ENCODE measurements around the gene OR6V1. TPM values are rescaled to one million over a fixed set of nuclear protein-coding genes. Genes with fewer than 3 reads are reported as not detected.
A peak's percentile ranks its signal among the peaks of the same experiment; 100 is the strongest.

Gene OR6V1, protein sequence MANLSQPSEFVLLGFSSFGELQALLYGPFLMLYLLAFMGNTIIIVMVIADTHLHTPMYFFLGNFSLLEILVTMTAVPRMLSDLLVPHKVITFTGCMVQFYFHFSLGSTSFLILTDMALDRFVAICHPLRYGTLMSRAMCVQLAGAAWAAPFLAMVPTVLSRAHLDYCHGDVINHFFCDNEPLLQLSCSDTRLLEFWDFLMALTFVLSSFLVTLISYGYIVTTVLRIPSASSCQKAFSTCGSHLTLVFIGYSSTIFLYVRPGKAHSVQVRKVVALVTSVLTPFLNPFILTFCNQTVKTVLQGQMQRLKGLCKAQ
- total RNA-seq (not detected), polyA plus RNA-seq (ENCODE audit: insufficient read length in 2 of 2) (not detected)
- long read RNA-seq, donor 1 = 0 reads
- long read RNA-seq, donor 2 = 0 reads
- long read RNA-seq, donor 3 = 0 reads
- long read RNA-seq, donor 4 = 0 reads

DNA sequence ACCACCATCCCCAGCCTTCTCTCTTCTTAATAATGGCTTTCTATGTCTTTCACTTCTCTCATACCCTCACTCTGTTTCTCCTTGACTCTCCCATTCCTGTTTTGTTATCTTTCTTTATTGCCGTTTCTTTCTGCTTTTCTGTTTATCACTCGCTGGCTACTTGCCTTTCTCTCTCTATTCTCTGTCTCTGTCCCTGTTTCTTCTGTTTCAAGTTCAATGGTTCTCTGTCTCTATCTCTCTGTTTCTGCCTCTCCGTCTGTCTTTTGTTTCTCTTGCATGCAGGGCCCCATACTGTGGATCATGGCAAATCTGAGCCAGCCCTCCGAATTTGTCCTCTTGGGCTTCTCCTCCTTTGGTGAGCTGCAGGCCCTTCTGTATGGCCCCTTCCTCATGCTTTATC is at the start of gene OR6V1:
OR6V1 (plus strand) TSS at position 301 of the 400 bp plus-strand sequence; CDS start at position 301, 0 bp downstream.
- Histone ChIP-seq H3K4me1 (ENCODE audit: control insufficient read depth, insufficient read depth, low read length) (peaks cover 11% of the 10 kb centered on the region), H3K4me3 (ENCODE audit: low read depth, low read length) (no peak within 1 kb of the TSS), H3K9me3 (ENCODE audit: control insufficient read depth, insufficient read depth, low read length) (no peaks in the 10 kb centered on the region), H3K27ac (ENCODE audit: low read depth, low read length) (no peak within 1 kb of the TSS), H3K36me3 (ENCODE audit: control insufficient read depth, insufficient read depth, low read length) (no peaks in the 10 kb centered on the region), H3K27me3 (ENCODE audit: control insufficient read depth, insufficient read depth, low read length) (no peaks in the 10 kb centered on the region)
- whole genome bisulfite sequencing (ENCODE audit: insufficient coverage) = 76% methylated on average over 4 of the region's 4 CpGs
- no peak for DNase-seq (ENCODE audit: low read depth in 4 of 6, low spot score in 6 of 6)

- DNase-seq (ENCODE audit: low read depth in 4 of 6, low spot score in 6 of 6) = no peak
- 90% methylated on average over 5 of the region's 5 CpGs for WGBS (ENCODE audit: insufficient coverage)
- no peak overlapping the region for H3K27ac ChIP-seq (ENCODE audit: low read depth, low read length)
- H3K4me3 ChIP-seq (ENCODE audit: low read depth, low read length) = no peak overlapping the region
- no peaks in the 10 kb centered on the region for H3K4me1 ChIP-seq (ENCODE audit: control insufficient read depth, insufficient read depth, low read length)
- H3K27me3 ChIP-seq (ENCODE audit: control insufficient read depth, insufficient read depth, low read length) = no peaks in the 10 kb centered on the region
- H3K36me3 ChIP-seq (ENCODE audit: control insufficient read depth, insufficient read depth, low read length) = no peaks in the 10 kb centered on the region
- peaks cover 1% of the 10 kb centered on the region for H3K9me3 ChIP-seq (ENCODE audit: control insufficient read depth, insufficient read depth, low read length)
Measured at GRCh38 chr7:143002898-143003297, 49.2 kb upstream of the OR6V1 start.

DNA sequence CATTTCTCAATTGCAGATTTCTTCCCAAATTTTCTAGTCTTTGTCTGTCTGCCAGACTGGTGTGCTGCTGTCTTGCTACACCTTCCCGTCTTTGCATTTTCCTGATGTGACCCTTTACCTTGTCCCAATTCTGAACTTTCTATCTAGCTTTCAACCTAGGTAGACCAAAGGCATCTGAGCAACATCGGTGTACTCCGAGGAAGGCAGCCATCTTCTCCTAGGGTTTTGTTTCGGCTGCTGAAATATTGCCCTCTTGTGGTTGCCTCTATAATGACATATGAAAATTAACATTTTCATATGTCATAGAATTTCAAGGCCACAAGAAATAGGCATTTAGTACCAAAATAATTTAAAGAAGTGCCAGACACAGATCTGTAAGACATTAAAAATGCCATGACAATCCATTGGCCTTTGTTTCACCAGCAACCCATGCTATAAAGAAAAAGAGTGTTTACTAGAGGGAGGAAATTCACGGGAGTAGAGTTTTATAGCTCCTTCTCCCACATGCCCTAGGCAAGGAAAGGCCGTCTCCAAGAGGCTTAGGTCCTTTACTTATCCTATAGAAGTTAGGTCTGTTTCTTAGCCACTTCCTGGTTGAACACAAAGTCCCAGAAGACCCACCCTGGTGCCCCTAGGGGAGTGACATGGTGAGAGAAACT is 48.6 kb upstream of the OR6V1 start:
- no peaks in the 10 kb centered on the region for H3K36me3 ChIP-seq (ENCODE audit: control insufficient read depth, insufficient read depth, low read length)
- 64% methylated on average over 1 of the region's 6 CpGs for WGBS (ENCODE audit: insufficient coverage)
- DNase-seq (ENCODE audit: low read depth in 4 of 6, low spot score in 6 of 6) = peak in 2 of 6 donors; percentile 47 to 51
- H3K4me1 ChIP-seq (ENCODE audit: control insufficient read depth, insufficient read depth, low read length) = no peaks in the 10 kb centered on the region
- H3K9me3 ChIP-seq (ENCODE audit: control insufficient read depth, insufficient read depth, low read length) = peaks cover 1% of the 10 kb centered on the region
- no peak overlapping the region for H3K4me3 ChIP-seq (ENCODE audit: low read depth, low read length)
- no peaks in the 10 kb centered on the region for H3K27me3 ChIP-seq (ENCODE audit: control insufficient read depth, insufficient read depth, low read length)
- no peak overlapping the region for H3K27ac ChIP-seq (ENCODE audit: low read depth, low read length)

- Histone ChIP-seq H3K4me1 (ENCODE audit: control insufficient read depth, insufficient read depth, low read length) (no peaks in the 10 kb centered on the region), H3K4me3 (ENCODE audit: low read depth, low read length) (no peak overlapping the region), H3K36me3 (ENCODE audit: control insufficient read depth, insufficient read depth, low read length) (no peaks in the 10 kb centered on the region), H3K27me3 (ENCODE audit: control insufficient read depth, insufficient read depth, low read length) (no peaks in the 10 kb centered on the region), H3K27ac (ENCODE audit: low read depth, low read length) (no peak overlapping the region), H3K9me3 (ENCODE audit: control insufficient read depth, insufficient read depth, low read length) (peaks cover 1% of the 10 kb centered on the region)
- peak in 1 of 6 donors; percentile 3 for DNase-seq (ENCODE audit: low read depth in 4 of 6, low spot score in 6 of 6)
- WGBS (ENCODE audit: insufficient coverage) = 80% methylated on average over 1 of the region's 6 CpGs
Measured at GRCh38 chr7:143005632-143006260, 46.4 kb upstream of the OR6V1 start.

GRCh38 chr7:143008007-143008901 is 43.9 kb upstream of the OR6V1 start:
- 48% methylated on average over 15 of the region's 24 CpGs for WGBS (ENCODE audit: insufficient coverage)
- H3K9me3 ChIP-seq (ENCODE audit: control insufficient read depth, insufficient read depth, low read length) = no peaks in the 10 kb centered on the region
- H3K27me3 ChIP-seq (ENCODE audit: control insufficient read depth, insufficient read depth, low read length) = no peaks in the 10 kb centered on the region
- no peak overlapping the region for H3K4me3 ChIP-seq (ENCODE audit: low read depth, low read length)
- no peak overlapping the region for H3K27ac ChIP-seq (ENCODE audit: low read depth, low read length)
- H3K36me3 ChIP-seq (ENCODE audit: control insufficient read depth, insufficient read depth, low read length) = no peaks in the 10 kb centered on the region
- H3K4me1 ChIP-seq (ENCODE audit: control insufficient read depth, insufficient read depth, low read length) = no peaks in the 10 kb centered on the region
- peak; percentile 51 to 92 (median 64) for DNase-seq (ENCODE audit: low read depth in 4 of 6, low spot score in 6 of 6)

- H3K27ac ChIP-seq (ENCODE audit: low read depth, low read length) = no peak overlapping the region
- WGBS (ENCODE audit: insufficient coverage) = 90% methylated on average over 2 of the region's 7 CpGs
- no peaks in the 10 kb centered on the region for H3K36me3 ChIP-seq (ENCODE audit: control insufficient read depth, insufficient read depth, low read length)
- H3K27me3 ChIP-seq (ENCODE audit: control insufficient read depth, insufficient read depth, low read length) = no peaks in the 10 kb centered on the region
- H3K9me3 ChIP-seq (ENCODE audit: control insufficient read depth, insufficient read depth, low read length) = no peaks in the 10 kb centered on the region
- DNase-seq (ENCODE audit: low read depth in 4 of 6, low spot score in 6 of 6) = peak in 1 of 6 donors; percentile 3
- H3K4me3 ChIP-seq (ENCODE audit: low read depth, low read length) = no peak overlapping the region
- H3K4me1 ChIP-seq (ENCODE audit: control insufficient read depth, insufficient read depth, low read length) = no peaks in the 10 kb centered on the region
Measured at GRCh38 chr7:143012001-143012400, 40.1 kb upstream of the OR6V1 start.

DNA sequence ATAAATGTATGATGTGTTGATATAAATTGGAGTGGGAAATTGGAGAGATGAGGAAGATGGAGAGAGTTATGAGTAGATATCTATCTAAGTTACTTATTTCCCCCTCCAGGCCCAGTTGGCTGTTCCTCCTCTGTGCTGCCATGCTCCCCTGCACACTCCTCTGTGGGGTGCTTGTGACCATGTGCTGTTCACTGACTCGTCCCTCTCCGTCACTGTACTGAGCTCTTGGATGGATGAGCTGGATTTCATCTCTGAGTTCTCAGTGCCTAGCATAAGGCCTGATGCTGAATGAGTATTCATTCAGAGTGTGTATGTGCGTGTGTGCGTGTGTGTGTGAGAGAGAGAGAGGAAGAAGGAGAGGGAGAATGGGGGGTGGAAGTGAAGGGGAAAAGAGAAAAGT is 39.7 kb upstream of the OR6V1 start:
- Histone ChIP-seq H3K4me3 (ENCODE audit: low read depth, low read length) (no peak overlapping the region), H3K36me3 (ENCODE audit: control insufficient read depth, insufficient read depth, low read length) (no peaks in the 10 kb centered on the region), H3K4me1 (ENCODE audit: control insufficient read depth, insufficient read depth, low read length) (no peaks in the 10 kb centered on the region), H3K27ac (ENCODE audit: low read depth, low read length) (no peak overlapping the region), H3K9me3 (ENCODE audit: control insufficient read depth, insufficient read depth, low read length) (no peaks in the 10 kb centered on the region), H3K27me3 (ENCODE audit: control insufficient read depth, insufficient read depth, low read length) (no peaks in the 10 kb centered on the region)
- DNase-seq (ENCODE audit: low read depth in 4 of 6, low spot score in 6 of 6) = no peak
- 79% methylated on average over 4 of the region's 4 CpGs for WGBS (ENCODE audit: insufficient coverage)

GRCh38 chr7:143013473-143013872 is 38.7 kb upstream of the OR6V1 start:
- H3K27ac ChIP-seq (ENCODE audit: low read depth, low read length) = no peak overlapping the region
- no peaks in the 10 kb centered on the region for H3K9me3 ChIP-seq (ENCODE audit: control insufficient read depth, insufficient read depth, low read length)
- no peak for DNase-seq (ENCODE audit: low read depth in 4 of 6, low spot score in 6 of 6)
- no peaks in the 10 kb centered on the region for H3K36me3 ChIP-seq (ENCODE audit: control insufficient read depth, insufficient read depth, low read length)
- no peak overlapping the region for H3K4me3 ChIP-seq (ENCODE audit: low read depth, low read length)
- no peaks in the 10 kb centered on the region for H3K27me3 ChIP-seq (ENCODE audit: control insufficient read depth, insufficient read depth, low read length)
- 93% methylated on average over 1 of the region's 1 CpG for WGBS (ENCODE audit: insufficient coverage)
- H3K4me1 ChIP-seq (ENCODE audit: control insufficient read depth, insufficient read depth, low read length) = no peaks in the 10 kb centered on the region

GRCh38 chr7:143013893-143014292 is 38.2 kb upstream of the OR6V1 start:
- WGBS (ENCODE audit: insufficient coverage) = 84% methylated on average over 3 of the region's 5 CpGs
- H3K36me3 ChIP-seq (ENCODE audit: control insufficient read depth, insufficient read depth, low read length) = no peaks in the 10 kb centered on the region
- H3K27me3 ChIP-seq (ENCODE audit: control insufficient read depth, insufficient read depth, low read length) = no peaks in the 10 kb centered on the region
- DNase-seq (ENCODE audit: low read depth in 4 of 6, low spot score in 6 of 6) = no peak
- H3K4me1 ChIP-seq (ENCODE audit: control insufficient read depth, insufficient read depth, low read length) = no peaks in the 10 kb centered on the region
- H3K4me3 ChIP-seq (ENCODE audit: low read depth, low read length) = no peak overlapping the region
- H3K9me3 ChIP-seq (ENCODE audit: control insufficient read depth, insufficient read depth, low read length) = no peaks in the 10 kb centered on the region
- H3K27ac ChIP-seq (ENCODE audit: low read depth, low read length) = no peak overlapping the region

Measured in spinal cord (tissue), 10 donors.